ENCODE measurements around the gene S100A4.
"Not testable (repeated sequence)": the region's sequence is repeated elsewhere in the genome, so short reads cannot be mapped to it uniquely, and the experiment has no call there.

Gene S100A4

DNA sequence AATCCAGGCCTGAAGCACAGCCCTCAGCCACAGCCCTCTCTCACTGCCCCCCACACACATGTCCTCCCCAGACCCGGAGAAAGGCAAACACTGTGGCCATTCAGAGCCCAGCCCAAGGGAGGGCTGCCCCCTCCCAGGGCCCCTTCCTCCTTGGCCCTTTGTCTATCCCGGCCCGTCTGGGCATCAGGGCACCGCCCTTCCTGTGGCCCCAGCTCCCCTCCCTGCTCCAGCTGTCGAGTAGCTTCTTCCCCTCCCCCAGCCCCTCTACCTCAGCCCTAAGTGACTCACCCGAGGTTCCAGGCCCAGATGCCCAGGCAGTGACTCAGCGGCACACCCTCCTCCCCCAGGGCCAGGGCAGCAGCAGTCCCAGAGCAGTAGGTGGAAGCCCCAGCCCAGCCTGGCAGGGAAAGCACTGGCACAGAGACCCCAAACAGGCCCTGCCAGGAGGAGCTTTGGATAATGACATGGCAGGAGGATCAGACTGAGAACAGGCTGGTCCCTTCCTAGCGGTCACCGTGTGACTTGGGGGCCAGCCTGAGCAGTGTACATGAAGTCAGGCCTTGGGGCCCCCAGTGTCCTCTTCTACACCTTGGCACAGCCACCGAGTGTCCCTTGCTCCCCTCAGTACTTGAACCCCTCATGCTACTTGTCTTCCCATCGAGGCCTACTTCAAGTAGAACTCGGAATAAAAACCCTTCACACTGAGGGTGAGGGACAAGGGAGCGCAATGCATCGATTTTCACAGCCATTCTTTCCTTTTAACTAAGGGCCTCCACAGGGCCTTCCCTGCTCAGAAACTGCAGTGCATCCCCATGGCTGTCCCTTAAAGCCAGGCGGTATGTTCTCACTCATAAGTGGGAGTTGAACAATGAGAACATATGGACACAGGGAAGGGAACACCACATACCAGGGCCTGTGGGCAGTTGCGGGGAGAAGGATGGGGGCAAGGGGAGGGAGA is 21.1 kb upstream of the S100A4 start:
- no peak for FAIRE-seq

DNA sequence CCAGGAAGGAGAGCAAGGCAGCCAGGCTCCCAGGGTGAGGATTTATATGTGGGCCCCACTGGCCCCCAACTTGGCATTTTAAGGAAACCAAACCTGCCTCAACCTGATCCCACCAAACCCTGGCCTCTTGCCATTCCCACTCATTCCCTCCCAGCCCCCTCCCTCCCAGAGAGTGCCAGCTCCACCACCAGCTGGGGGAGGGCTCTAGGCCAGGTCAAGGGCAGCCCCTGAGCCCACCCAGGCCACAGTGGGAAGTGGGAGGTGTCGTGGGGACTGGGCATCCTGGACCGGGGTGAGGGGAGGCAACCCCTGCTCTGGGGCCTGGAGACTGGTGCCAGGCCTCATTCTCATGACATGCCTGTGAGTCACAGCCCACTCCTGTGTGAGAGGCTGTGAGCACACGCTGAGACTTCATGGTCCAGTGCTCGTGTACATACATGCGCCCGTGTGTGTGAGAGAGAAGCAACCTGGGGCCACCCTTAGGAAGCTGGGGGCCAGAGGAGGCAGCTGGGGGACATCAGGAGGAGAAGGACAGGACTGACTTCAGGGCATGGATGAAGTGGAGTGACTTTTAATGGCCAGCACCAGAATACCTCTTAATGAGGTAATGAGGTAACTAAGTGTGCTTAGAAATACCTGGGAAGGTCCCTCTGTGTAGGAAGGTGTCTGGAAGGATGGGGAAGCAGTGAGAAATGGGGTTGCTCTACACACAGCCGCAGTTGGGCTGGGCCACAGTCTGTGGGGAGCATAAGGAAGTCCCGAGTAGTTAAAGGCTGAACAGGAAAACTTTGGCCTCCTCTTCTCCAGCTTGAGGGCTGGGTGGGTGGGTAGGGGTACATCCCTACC is 20.1 kb upstream of the S100A4 start, which contains the start of gene S100A2:
Gene S100A2, minus strand, starts transcription at position 316 of the 846 bp plus-strand sequence. CDS start 1,967 bp downstream, outside the sequence.
- FAIRE-seq: no peak

DNA sequence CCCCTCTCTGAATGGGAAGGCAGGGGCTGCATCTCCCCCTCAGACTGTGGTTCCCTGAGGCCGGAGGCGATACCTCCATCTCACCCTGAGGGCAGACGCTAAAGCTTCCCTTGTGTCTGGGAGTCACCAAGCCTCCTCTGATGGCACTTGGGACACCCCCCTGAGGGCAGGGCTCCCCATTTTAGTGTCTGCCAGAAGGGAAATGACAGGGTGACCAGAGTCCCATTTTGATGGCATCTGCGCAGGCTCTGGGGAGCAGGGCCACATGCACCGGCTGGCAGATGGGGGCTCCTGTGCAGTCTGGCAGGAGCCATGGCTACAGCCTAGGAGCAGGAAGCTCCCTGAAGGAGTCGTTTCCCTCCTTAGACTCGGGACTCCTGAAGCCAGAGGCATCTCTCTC is 18.4 kb upstream of the S100A4 start:
- FAIRE-seq: no peak

GRCh38 chr1:153563483-153563901 is 17.9 kb upstream of the S100A4 start:
- FAIRE-seq: no peak

DNA sequence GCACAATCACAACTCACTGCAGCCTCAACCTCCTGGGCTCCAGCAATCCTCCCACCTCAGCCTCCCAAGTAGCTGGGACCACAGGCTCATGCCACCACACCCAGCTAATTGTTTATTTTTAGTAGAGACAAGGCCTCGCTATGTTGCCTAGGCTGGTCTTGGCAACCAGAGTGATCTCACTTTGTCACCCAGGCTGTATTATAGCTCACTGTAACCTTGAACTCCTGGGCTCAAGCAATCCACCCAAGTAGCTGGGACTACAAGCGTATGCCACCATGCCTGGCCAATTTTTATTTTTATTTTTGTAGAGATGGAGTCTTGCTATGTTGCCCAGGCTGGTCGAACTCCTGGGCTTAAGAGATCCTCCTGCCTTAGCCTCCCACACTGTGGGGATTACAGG is 16.4 kb upstream of the S100A4 start:
- not testable (repeated sequence) for FAIRE-seq

DNA sequence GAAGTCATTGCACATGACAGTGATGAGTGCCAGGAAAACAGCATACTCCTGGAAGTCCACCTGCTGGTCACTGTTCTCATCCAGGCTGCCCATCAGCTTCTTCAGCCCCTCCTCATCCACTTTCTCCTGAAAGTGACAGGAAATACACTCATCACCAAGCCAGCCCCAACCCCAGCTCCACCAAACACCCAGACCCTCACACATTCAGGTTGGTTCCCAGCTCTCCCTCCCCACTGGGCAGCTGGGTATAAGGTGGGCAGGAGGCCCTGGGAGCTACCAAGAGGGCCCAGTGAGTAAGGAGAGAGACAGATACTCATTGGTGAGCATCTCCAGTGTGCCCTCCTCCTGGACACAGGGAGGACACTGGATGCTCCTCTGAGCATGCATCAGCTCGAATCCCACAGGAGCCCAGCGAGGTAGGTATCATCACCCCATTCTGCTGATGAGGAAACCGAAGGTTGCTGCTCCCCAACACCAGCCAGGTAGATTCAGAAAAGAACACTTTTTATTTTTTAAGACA is 15.9 kb upstream of the S100A4 start:
- no peak for FAIRE-seq

DNA sequence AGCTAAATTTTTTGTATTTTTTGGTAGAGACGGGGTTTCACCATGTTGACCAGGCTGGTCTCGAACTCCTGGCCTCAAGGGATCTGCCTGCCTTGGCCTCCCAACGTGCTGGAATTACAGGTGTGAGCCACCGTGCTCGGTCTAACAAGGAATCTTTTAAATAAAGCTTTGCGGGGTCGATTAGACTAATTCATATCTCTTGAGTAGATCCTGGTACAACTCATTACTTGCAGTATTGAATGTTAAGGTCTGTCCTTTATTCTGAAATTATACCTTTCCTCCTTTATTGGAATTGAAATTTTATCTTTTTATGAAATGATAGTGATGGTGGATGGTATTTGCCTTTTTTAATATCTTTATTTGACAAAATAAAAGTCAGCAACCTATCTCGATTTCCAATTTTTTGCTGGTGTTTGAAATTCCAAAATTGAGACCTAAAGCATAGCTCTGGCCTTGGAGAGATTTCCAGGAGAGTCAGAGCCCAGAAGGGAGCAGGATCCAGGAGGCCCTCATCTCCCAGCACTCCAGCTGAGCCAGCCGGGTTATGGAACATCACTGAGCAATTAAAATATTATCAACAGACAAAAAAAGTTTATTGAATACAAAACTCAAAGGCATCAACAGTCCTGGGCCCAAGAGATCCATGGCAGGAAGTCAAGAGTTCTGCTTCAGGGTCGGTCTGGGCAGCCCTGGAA is 15.3 kb upstream of the S100A4 start:
- no peak for FAIRE-seq

- FAIRE-seq: no peak
Measured at GRCh38 chr1:153560241-153560640, 14.6 kb upstream of the S100A4 start.

- FAIRE-seq: no peak
Measured at GRCh38 chr1:153557877-153558276, 12.3 kb upstream of the S100A4 start.

DNA sequence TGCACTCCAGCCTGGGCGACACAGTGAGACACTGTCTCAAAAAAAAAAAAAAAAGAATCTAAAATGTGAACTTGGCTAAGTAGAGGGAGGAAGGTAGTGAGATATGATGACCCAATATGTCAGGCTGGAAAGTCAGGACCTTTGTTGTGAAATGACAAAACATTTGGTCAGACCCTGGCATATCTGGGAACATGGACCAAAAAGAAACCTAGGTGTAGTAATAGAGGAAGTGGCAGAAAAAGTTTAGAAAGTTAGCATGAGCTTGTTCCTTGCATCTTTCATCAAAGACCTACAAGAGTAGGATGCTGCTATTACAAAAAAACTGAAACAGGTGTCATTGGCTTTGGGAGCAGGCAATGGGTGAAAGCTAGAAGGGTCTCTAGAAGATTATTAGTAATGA is 10.7 kb upstream of the S100A4 start:
- no peak for FAIRE-seq

DNA sequence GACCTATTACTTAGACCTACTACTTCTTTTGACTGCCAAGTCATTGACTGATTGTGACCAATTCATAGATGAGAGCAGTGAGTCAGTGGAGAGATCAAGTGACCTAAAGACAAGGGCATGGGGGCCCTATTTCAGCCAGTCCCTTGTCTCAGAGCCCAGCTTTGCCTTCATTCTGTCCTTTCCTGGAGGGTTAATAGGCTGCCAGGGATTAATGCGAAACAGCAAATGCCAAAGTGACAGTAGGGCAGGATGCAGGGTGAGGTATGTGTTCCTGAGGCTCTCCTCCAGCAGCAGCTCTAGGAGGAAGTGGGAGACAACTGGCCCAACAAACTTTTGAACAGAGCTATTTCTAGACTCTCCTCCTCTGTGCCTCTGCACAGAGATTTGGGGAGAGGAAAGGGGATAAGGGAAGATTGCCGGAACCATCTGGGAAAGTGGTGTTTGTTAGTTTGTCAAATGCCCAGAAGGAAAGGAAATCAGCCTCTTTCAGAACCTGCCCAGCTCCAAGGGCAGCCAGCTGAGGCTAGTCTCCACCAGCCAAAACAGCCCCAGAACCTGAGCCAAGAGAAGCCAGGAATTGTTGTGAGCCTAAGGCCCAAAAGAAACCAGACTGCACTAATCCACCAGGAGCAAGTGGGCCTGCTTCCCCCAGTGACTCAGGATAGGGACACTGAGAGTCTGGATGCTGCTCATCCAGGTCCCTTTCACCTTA is 8.4 kb upstream of the S100A4 start:
- FAIRE-seq: no peak

DNA sequence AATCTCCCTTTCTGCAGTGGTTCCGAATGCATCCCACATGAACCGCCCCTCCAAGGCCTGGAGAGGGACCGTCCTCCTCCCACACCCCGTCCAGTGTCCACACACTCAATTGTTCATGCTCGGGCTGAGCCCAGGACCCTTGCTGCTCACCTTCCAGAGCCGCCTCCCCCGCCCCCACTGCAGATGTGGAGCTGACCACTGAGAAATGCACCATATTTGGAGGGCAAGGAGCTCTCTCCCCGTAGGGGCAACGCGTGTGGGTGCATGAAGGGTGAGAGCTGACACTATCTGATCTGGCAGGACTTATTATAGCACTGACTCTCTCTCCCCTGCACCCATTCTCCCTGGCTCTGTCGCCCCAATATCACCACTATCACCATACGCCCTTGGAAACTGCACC is 7.5 kb upstream of the S100A4 start:
- FAIRE-seq: no peak

GRCh38 chr1:153552335-153552734 is 6.7 kb upstream of the S100A4 start:
- no peak for FAIRE-seq

- no peak for FAIRE-seq
Measured at GRCh38 chr1:153550827-153551500, 5.4 kb upstream of the S100A4 start.

GRCh38 chr1:153550398-153550758 is 4.8 kb upstream of the S100A4 start:
- FAIRE-seq: no peak

GRCh38 chr1:153549741-153550397 is 4.3 kb upstream of the S100A4 start:
- FAIRE-seq: no peak

DNA sequence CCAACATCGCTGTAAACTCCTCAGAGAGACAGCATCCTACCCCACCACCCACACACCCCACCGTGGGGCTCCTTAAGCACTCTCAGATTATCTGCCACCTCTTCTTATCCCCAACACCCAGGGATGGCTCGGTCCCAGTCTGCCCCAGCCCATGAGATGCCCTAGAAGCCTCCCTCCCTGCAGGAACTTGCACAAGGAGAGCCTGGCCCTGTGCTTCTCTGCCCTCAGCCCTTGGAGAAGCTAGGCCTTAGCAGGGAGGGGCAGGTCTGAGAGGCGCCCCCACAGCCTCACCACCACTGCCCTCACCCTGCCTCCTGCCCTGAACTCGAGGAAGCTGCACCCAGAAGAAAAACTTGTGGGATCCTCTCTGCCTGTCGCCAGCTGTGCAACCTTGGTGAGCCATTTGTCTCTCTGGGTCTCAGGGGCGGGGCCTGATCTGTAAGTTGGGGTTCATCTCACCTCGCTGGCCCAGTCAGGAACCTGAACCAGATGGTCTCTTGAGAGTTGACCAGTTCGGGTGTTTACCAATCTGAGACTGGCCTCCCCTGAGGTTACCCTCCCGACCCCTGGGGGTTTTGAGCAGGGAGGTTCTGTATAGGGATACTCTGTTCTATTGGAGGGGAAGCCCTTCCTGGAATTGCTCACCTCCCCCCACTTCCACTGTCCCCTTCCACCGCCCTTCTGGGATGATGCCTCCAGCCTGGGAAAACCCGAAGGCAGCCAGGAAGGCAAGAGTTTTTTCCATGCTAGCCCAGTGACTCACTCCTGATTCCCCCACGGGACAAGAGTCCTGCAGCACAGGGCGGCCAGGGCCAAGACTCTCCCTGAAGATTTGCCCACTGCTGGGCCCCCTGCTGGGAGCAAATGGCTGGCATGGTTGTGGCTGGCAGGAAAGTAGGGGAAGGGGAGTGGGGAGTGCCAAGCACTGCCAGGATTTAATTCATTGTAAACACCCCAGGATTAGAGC is 3.4 kb upstream of the S100A4 start, which contains the start of gene S100A3:
Gene S100A3, minus strand, starts transcription at position 537 of the 967 bp plus-strand sequence. CDS start 773 bp downstream, outside the sequence.
- FAIRE-seq: no peak

DNA sequence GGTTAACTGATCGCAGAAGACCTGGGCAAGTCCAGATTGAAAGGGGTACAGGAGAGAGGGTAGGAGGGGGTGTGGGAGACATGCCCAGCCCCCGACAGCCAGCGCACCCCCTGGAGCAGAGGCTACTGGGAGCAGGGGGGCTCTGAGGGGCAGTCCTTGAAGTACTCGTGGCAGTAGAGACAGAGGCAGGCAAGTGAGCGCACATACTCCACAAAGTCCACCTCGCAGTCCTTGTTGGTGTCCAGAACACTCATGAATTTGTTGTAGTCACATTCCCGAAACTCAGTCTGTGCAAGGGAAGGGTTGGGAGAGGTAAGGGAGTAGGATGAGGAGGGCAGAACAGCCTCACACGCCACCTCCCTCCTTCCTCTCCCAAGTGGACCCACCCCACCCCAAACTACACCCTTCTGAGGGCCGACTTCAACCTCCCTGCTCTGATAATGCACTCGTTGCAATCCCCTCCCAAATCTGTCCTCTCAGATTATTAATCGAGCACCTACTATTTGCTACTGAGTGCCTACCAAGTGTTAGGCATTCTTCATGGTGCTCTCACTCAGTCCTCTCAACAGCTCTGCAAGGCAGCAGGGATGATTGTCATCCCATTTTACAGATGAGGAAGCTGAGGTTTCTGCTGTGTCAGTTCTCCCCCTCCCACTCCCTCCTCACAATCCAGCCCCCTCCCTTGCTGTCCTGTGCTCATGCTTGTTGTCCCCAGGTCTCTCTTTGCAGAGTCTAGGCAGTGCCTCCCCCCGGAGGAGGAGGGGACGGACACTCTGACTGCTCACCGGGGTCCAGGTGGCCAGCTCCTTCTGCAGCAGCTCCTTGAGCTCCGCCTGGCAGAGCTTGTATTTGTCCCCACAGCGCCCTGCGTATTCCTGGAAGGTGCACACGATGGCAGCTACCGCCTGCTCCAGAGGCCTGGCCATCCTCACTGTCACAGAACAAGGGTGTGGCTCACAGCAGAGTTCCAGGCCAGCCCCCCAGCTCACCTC is 2.2 kb upstream of the S100A4 start:
- FAIRE-seq: no peak
